LHCN-M2 (cell line): Measurements from ENCODE around the gene RASAL3. TPM values are rescaled to one million over a fixed set of nuclear protein-coding genes. Genes with fewer than 3 reads are reported as not detected.
"Not testable (repeated sequence)": the region's sequence is repeated elsewhere in the genome, so short reads cannot be mapped to it uniquely, and the experiment has no call there.

Experiments
- DNase-seq: peaks from one replicate; pipeline ENCODE4 v3.0.0-alpha.2; 2012; ENCODE audit warnings: low read depth
- total RNA-seq: library from RNA; depleted of rRNA; stranded (reverse); fragments of >200 nt; gene quantifications from 2 replicates; pipeline ENCODE4 v1.2.3, GENCODE V29; 2014

RASAL3 gene
- total RNA-seq, 1 experiment from 2014 or later: 0.06 TPM

DNA sequence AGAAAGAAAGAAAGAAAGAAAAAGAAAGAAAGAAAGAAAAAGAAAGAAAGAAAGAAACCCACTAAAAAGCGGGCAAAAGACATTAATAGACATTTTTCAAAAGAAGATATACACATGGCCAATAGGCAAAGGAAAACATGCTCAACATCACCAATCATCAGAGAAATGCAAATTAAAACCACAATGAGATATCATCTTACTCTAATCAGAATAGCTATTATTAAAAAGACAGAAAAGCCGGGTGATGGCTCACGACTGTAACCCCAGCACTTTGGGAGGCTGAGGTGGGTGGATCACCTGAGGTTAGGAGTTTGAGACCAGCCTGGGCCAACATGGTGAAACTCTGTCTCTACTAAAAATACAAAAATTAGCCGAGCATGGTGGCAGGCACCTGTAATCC is 9.5 kb upstream of the RASAL3 start:
- DNase-seq: not testable (repeated sequence)

DNA sequence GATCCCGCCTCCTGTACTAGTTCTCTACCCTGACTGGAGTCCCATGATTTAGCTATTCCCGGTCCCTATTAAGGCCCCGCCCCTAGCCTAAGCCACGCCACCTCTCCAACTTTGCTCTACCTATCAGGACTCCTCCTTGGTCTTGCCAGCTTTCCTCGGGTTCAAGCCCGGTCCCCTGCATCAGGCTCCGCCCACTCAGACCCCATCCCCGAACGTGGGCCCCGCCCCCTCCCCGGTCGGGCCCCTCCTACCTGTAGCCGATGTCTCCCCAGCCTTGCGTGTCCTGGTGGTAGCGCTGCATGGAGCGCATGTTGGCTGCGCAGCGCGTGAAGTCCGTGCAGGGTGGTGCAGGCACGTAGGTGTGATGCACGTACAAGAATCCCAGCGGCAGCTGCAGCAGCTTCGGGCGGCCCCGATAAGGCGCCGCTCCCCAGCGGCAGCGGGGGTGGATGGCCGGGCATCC is 7.3 kb upstream of the RASAL3 start:
- DNase-seq: no peak

DNA sequence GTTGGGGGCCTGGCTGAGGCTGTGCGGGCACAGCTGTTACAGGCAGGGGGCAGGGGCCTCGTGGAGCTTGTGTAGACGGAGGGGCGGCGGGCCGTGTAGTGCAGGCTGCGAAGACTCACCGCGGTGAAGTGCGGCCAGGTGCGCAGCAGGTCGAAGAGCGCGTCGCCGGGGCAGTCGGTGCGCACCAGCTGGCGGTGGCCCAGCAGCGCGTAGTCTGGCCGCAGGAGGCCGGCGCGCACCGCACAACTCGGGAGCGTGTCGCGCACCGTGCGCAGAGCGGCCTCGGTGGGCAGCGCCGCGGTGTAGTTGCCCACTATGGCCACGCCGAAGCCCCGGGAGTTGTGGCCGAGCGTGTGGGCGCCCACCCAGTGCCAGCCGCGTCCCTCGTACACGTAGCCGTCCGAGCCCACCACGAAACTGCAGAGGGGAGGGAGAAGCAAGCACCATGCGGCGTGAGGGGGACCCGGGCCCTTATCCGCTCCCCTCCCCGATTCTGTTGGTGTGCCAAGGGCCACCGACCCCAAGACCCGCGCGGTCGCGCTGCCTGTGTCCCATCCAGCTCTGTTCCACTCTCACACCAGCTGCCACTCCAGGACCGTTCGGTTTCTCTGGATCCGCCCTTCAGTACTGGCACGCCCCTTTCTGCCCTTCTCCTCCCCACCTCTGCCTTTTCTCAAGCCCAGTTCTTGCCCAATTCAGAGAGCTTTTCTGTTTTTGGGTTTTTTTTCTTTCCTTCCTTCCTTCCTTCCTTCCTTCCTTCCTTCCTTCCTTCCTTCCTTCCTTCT is 5.4 kb upstream of the RASAL3 start:
- no peak for DNase-seq

DNA sequence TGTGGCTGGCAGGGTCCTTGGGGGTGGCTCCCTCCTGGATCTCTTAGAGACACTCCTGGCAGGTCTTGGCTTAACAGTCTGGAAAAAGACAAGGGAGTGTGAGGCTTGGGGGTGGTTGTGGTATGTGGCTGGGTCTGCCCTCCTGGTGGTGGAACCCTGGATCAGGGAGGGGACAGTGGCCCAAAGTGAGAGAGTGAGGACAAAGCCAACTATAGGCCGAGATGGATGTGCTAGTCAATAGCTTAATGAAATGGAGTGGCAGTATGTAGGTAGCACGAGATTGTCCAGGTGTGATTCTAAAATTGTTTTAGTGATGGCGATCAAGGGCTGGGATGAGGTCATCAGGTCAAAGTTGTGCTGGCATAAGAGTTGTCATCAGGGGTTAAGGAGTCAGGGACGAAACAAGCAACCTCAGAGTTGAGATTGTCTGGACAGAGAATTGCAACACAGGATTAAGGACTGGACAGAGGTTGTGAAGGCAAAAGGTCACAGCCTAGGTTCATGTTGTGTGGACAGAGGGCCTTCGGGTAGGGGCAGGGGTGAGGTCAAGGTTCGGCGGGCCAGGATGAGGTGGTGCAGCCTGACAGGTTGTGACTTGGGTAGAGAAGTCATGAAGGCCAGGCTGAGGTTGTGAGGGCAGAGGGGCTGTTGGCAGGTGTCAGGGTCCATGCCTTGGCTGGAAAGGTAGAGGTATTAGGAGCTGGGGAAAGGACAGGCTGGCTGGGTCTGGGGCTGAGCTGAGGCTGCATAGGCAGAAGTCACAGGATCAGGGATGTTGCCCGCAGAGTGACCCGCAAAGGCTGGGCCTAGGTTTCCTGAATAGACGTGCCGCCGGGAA is 4.5 kb upstream of the RASAL3 start:
- no peak for DNase-seq

DNA sequence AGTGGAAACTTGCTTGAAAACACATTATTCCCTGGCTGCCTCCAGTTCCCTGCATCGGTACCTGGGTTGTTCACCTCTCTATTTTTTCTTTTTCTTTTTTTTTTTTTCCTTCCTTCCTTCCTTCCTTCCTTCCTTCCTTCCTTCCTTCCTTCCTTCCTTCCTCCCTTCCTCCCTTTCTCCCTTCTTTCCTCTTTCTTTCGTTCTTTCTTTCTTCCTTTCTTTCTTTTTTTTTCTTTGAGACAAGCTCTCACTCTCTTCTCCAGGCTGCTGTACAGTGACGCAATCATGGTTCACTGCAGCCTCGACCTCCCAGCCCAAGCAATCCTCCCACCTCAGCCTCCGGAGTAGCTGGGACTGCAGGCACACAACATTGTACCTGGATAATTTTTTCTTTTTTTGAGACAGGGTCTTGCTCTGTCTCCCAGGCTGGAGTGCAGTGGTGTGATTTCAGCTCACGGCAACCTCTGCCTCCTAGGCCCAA is 3.4 kb upstream of the RASAL3 start:
- DNase-seq: no peak

DNA sequence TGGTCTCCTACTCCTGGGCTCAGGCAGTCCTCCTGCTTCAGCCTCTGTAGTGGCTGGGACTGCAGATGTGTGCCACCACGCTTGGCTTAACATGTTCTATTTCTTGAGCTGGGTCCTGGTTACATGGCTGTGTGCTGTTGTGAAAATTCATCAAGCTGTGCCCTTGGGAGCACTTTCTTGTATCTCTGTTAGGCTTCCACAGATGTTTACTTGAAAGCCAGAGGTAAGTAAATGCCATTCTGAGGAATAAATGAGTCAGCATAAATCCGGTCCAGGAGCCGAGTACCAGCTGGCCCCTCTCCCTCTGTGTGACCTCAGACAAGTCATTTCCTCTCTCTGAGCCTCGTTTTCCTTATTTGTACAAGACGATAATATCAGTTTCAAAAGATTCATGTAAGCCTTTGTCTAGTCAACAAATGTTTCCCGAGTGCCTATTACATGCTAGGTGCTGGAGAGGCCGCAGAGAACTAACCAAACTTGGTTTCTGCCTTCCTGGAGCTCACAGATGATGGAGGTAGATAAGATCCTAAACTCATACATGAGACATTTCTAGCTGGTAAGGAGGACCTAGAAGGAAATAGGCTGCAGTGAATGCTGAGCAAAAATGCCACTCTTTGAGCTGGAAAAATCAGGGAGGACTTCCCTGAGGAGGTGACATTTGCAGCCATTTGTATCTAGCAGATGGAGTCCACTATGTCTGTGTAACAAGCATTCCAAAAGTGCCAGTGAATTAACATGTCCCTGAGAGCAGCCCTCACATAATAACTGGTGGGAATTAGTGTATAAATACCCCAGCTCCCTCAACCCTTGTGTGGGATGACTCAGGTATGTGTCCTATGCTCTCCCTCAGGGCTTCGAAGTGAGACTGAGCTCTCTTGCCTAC is 2.7 kb upstream of the RASAL3 start:
- peak; percentile 50 for DNase-seq

DNA sequence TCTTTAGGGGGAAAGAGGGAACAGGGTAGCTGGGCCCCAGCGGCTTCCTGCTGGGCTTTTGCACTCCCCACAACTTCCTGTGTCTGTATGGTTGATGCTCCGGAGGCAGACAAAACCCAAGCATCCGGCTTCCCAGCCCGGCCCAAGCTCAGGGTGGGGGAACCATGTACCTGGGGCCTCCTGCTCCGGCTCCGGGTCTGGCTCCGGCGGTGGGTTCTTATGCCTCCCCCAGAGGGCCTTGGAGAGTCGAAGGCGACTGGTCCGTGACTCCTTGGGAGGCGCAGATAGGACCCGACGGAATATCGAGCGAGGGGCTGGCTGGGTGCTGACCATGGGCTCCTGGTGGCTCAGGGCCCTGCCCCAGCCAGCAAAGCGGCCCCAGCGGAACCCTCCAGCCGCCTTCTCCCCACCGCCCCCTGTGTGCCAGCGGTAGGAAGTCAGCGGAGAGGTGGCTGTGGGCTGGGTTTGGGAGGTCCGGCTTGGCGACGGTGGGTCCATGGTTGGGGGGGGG is 428 bp downstream of the RASAL3 start:
- no peak for DNase-seq

DNA sequence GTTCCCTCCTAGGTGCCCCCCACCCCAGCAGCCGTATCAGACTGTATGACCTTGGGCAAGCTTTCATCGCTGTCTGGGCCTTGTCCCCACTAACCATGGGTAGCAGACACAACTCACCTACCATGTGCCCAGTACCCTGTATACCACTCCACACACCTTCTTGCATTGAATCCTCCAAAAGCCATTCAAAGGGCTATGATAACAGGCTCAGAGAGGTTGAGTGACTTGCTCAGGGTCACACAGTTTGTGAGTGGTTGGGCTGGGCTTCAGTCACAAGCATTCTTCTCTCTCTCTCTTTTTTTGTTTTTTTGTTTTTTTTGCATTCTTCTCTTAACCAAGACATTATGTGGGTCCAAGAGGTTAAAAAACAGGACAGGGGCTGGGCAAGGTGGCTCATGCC is 2.6 kb downstream of the RASAL3 start:
- no peak for DNase-seq

DNA sequence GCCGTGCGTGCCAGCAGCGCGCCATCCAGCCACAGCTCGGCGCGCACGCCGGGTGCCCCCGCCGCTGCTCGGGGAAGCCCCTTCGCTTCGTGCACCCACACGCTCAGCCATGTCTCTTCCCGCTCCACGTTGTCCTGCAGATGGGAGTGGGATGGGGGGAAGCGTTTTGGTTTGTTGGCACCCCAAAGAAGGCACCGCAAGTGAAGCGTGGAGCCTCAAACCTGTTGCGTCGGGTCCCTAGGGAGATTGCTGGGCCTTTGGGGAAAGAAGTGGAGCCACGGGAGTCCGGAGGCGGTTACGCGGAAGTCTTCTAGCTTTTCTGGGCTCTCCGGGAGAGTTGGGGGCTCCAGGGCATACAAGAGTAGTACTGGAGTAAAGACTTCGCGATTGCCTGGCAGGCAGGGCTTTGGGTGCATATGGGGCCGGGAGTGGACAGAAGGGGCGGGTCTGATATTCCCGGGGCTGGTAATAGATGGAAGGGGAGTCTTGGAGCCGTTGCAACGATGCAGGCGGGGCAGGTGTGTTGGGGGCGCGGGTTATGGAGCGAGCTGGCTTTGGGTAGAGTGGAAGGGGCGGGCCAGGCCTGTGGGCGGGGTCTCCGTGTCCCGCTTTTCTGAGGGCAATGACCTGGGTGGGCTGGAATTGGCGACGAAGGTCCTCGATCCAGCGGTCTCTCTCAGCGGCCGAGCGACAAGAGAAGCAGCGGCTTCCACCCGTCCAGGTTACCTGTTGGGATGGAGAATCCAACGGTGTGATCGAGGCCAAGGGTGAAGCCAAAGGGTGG is 6.5 kb downstream of the RASAL3 start:
- DNase-seq: no peak

DNA sequence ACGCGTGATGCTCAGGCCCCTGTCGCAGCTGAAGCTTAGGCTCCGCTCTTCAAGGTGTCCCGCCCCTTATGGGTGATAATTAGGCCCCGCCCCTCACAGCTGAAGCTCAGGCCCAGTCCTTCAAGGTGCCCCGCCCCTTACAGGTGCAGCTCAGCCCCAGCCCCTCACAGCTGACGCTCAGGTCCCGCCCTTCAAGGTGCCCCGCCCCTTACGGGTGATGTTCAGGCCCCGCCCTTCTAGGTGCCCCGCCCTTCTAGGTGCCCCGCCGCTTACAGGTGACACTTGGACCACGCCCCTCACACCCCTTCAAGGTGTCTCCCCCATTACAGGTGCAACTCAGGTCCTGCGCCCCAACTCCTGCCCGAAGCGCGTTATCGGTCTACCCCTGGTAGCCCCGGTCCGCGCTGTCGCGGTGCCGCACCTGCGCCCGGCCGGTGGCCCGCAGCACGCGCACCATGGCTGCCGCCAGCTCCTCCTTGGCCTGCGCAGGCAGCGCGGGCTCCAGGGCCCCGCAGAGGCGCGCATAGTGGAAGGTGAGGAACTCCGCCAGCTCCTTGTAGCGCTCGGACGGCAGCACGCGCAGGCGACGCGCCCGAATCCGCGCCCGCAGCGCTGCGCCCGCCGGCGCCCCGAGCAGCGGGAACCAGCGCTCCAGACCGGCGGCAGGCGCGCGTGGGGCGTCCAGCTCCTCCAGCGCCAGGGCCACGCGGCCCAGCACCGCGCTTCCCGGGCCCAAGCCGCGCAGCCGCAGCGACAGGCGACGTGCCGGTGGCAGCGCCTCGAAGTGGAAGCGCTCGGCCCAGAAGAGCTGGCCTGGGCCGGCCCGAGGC is 7.3 kb downstream of the RASAL3 start:
- DNase-seq: no peak

DNA sequence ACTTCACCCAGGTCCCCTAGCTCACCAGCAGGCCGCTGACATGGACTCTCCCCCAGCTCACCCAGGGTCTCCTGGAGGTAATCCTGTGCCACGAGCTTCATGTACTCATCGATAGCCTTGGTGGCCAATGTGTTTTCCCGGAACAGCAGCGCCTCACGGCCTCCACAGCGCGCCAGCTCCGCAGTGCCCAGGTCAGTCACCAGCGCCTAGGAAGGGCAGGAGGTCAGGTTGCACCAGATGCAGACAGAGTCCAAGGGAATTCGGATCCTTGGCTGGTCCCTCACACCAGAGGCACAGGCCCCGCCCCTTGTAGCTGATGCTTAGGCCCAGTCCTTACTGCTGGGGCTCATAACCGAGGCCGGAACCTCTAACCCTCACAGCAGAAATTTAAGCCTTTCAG is 7.9 kb downstream of the RASAL3 start:
- DNase-seq: no peak

DNA sequence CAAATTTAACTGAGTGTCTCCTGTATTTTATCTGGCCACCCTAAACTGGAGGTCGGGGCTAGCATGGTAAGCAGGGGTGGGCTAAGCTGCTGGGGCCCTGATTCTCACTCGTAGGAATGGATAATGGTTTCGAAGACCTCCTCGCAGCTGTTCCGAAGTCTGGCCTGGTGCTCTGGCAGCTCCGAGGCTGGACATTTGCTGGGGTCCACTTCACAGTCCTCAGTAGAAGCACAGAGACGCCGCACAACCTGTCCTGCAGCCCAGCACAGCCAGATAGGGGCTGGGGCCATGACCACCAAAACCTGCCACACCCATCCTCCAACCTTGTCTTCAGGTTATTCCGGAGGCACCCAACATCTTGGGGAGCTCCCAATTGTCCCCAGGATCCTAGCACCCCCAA is 8.3 kb downstream of the RASAL3 start:
- no peak for DNase-seq

DNA sequence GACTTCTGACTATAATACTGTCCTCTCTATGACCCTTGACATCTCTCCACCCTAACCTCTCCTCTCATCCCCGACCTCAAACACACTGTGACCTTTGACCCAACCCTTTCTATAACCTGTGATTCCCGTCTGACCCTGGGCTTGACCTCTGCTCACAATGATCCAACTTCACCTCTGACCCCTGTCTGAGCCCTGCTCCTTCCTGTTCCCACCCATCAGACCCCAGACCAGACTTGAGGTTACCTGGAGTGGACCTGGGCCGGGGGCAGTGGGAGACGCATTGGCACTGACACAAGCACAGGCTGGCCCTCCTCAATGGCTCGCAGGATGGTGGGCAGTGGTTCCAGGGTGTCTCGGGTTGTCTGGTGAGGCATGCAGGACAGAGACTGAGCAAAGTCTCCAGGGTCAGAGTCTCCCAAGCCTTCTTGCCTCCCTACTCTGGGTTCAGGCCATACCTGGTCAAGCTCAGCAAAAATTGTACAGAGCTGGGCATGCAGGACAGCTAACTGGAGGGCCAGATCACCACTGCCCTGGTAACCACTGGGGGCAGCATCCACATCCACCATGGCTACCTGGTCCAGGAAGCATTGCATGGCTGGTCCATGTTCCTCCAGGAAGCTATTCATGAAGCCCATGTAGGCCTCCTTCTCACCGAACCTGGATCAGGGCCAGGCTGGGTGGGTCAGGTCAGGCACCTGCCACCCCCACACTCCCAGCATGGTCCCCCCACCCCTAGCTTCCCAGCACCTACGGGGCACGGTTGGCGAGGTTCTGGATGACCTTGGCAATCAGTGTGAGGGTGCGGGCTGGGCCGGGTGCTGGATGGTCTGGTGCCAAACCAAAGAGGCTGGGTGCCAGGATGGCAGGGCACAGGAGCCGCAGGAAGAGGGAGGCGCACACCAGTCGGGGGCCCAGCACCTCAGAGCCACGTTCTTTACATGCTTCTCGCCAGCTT is 10.2 kb downstream of the RASAL3 start:
- DNase-seq: no peak

DNA sequence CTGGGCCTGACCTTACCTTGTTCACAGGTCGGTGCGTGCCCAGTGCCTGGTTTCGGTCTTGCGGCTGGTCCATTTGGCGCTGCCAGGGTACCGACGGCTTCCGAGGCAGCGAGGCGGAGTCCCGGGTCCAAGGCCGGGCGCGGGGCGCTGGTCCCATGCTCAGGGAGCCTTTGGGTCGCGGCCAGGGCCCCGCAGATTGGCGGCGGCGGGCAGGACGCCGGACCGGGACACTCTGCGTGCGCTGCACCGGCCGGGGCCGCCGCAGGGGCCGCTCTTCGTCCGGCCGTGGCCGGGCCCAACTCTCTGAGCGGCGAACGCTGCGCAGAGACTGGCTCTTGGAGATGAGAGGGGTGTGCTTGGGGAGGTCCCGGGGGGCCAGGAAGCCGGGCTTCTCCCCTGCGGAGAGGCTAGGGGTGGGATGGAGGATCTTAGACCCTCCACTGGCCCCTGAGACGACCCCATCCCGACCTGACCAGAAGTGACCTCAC is 11.2 kb downstream of the RASAL3 start:
- DNase-seq: no peak

DNA sequence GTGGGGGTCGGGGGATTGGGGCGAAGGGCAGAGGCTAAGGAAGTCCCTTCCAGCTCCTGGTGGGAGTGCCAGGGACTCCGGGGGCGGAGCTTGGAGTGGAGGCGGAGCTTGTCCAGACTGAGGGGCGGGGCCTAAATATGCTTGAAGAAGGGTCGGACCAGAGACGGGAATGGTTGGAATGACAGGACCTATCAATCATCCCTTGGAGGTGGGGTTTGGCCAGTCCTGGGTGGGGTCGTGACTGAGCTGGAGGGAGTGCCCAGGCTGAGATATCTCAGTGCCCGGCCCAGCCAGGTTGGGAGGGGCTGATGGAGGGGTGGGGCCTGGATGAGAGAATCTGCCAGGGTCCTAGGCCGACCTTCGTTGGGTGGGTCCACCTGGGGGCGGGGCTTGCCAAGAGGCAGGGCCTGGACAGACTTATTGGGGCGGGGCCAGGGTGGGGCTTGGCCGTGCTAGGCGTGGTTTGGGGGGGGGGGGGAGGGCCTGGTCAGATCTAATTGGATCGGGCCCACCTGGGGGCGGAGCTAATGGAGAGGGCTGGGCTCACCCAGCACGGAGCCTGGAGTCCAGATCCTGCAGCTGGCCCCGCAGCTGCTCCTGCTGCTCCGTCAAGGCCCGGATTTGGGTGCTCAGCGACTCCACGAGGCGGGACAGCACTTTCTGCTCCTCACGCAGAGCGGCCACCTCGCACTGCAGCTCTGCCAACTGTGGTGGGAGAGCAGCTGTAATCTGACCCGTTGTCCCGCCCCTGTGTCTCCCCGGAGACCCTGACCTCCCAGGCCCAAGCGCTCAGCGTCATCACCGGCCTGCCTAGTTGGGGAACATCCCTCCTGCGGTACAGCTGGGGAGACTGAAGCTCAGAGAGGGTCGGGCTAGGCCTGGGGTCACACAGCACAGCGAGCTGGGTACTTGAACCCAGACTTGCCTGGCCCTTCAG is 12.0 kb downstream of the RASAL3 start:
- DNase-seq: peak; percentile 93

DNA sequence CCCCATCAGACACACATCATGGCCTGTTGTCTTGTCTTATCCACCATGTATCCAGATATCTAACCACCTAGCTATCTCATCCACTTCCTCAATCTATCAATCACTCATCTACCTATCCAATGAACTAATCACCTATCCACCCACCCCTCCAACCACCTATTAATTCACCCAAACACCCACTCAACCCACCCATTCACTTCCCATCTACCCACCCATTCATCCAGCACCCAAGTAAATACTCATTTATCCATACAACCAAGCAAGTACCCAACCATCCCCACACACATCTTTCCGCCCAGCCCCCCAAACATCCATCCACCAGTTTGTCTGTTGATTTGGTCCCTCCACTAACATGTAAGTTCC is 13.8 kb downstream of the RASAL3 start:
- DNase-seq: no peak
